HT-29 (cell line): ENCODE data around the gene CIT. TPM values are rescaled to one million over a fixed set of nuclear protein-coding genes. Genes with fewer than 3 reads are reported as not detected.

Source experiments
- DNase-seq: peaks from one replicate; pipeline ENCODE4 v3.0.0-alpha.2; 2015; ENCODE audit warnings: low spot score
- total RNA-seq: library from RNA; depleted of rRNA; stranded (reverse); fragments of >200 nt; shearing (Covaris generic); gene quantifications from 2 replicates; pipeline ENCODE4 v1.2.3, GENCODE V29; 2014

Gene CIT
- total RNA-seq, 1 experiment from 2014 or later: 29.4 TPM

DNA sequence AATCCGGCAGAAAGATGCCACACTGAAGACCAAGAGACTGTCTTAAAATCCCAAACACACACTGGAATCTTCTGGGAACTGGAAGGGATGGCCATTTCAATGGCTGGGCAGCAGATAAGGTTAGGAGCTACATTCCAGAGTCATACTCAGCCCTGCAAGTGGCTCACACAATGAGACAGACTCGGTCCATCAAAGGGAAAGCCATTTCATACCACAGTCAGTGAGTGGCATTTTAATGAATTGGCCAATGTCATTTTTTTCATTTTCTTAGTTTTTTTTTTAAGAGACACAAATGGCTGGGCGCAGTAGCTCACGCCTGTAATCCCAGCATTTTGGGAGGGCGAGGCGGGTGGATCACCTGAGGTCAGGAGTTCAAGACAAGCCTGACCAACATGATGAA is 17.9 kb downstream of the CIT start:
- no peak for DNase-seq

DNA sequence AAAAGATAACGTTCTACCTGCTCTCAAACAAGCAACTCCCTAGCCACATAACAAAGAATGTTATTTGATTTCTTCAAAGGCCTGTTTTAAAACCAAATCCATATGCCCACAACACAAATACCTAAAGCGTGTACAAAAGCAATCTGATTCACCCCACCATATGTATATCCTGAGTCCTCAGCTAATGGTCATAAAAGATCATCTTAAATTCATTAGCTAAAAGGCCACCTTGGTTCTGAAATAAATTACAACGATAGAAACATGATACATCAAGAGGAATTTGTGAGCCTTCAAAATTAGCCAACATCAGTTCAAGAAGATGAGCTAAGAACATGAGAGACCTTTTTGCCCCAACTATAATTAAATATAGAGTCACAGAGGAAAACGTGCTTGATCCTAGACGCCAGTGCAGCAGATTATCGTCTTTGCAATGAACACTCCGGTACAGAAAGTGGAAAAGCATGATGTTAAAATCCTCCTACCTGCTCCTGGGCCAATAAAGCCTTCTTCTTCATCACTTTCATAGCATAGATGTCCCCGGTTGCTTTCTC is 20.0 kb downstream of the CIT start:
- DNase-seq: no peak

DNA sequence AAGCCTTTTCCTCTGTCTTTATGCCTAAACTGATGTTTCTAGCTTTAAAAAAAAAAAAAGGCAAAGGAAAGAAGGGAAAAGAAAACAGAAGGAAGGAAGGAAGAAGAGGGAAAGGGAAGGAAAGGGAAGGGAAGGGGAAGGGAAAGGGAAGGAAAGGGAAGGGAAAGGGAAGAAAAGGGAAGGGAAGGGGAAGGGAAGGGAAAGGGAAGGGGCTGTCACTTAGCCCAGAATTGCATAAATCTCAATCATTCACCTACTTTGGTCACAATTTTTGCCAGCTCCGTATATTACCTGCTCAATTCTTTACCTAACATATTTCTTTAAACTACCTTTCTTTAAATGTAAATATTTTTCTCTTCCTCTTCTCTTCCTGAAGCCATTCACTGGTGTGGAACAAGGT is 26.8 kb downstream of the CIT start:
- no peak for DNase-seq

DNA sequence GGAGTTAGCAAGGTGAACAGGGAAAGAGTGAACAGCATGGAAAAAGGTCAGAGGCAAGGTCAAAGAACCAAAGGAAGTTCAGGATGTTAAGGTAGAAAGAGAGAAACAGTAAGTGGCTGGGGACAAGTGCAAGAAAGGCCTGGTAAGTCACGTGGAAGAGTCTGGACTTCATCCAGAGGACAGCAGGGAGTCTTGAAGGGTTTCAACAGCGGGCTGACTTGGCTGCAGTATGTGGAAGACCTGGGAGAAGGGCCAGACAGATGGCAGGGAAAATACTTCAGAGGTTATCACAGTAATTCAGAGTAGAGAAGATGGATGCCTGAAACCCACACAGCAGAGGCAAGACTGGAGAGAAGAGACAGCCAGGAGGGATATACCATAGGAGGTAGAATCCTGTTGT is 34.0 kb downstream of the CIT start:
- no peak for DNase-seq

DNA sequence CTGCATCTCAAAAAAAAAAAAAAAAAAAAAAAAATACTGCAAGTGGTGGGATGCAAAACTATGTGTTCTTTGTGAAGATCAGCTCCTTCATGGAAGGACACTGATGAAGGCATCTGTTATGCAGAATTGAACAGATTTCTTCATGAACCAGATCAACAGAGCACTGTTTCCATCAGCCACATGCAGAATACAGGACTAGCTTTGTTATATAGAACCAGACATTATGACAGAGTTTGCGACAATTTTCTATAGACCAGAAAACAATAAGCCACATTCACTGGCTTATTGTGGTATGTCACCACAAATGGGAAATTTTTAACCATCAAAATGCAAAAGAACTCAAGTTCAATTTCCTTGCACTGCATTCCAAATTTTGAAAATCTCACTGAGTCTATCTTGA is 34.7 kb downstream of the CIT start:
- DNase-seq: no peak

DNA sequence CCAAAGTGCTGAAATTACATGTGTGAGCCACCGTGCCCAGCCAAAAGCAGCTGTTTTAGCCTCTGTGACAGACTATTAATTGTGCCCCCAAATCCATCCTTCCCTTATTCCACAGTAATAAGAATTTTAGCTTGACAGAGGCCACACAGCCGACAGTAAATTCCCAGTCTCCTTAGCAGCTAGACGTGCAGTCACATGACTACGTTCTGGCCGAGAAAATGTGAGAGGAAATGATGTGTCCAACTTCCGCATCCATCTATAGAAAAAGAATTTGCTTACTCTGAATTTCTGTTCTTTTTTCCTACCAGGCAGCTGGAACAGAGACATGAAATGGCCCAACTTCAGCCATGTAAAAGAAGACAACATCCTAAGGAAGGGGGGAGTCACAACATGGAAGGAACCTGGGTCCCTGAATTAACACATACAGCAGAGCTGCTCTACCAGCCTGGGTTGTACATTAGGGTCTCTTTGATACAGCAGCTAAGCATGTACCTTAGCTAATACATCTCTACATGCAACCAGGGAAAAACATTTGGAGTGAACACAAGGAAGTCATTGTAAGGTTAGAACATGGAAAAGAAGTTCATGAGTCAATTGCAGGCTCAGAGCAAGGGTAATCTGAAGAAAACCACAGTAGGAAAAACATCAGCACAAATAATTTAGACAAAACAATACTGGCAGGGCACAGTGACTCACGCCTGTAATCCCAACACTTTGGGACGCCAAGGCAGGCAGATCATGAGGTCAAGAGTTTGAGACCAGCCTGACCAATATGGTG is 35.5 kb downstream of the CIT start:
- no peak for DNase-seq

DNA sequence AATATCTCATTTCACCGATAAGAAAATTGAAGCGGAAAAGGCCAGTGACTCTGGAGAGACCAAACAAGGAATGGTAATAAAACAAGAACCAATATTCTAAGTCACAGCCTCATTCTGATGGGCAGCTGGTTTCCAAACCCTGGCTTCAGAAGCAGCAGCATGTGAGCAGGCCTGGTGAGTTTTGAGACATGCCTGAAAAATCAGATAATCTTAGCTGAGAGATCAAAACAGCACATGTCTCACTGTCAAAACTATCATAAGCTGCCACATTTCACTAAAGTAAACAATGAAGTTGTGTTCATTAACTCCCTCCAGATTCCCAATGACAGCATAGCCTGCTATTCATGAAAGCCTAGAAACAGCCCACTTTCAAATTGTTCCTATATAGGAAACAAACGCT is 36.5 kb downstream of the CIT start:
- DNase-seq: no peak

DNA sequence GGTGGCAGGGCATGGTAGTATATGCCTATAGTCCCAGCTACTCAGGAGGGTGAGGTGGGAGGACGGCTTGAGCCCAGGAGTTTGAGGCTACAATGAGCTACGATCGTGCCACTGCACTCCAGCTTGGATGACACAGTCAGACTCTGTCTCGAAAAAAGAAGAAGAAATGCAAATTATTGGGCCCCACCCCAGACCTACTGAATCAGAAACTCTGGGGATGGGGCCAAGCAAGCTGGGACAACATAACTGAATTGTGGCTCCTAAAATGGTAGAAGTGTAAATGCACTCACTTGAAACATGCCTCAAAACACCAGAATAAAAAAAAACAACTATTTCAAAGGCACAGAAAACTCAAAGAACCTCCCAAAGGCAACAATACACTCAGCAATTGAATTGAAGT is 37.0 kb downstream of the CIT start:
- no peak for DNase-seq

DNA sequence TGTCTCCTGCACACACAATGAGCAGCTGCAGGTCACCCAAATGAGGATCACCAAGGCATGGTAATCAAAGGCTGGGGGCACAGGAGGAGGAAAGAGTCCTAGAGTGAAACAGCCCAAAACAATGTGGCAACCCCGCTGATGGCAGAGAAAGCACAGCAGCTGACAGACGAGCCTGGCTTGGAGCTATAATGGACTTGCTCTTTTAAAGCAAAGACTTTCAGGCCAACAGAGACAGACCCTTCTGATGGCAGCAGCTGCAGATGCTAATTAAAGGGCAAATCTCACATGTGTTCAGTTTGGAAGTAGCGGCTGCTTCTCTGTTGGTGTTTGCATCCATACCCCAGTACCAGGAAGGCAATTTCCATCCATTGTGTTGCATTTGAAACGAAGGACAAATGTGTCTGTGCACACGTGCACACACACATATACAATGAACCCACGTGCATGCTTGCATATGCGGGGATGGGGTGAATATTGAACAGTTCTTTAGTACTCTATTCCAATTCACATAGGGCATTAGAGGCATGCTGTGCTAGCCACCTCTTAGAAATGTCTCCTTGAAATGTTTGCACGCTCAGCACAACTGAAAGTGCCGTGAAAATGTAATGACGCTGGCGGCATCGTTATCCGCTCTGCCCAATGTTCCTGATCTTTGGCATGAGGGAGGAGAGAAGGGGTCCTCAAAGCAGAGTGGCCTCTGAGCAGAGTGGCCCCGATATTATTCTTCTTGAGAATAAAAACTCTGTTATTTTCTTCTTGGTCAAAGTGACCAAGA is 38.1 kb downstream of the CIT start:
- no peak for DNase-seq

DNA sequence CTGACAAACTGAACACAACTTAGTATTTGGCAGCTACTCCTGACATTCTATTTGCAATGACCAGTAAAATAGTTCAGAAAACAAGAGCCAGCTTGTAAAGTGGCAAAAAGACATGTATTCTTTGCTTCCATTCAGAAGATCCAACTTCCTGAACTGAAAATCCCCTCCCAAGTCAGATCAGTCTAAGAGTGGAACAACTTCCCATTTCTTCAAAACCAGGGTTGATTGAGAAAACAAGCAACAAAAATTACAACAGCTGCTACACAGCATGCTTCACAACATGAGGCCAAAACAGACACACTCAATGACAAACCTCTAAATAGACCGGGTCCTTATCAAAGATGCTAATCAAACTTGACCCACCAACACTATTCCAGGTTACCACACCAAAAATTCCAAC is 40.3 kb downstream of the CIT start:
- DNase-seq: no peak

DNA sequence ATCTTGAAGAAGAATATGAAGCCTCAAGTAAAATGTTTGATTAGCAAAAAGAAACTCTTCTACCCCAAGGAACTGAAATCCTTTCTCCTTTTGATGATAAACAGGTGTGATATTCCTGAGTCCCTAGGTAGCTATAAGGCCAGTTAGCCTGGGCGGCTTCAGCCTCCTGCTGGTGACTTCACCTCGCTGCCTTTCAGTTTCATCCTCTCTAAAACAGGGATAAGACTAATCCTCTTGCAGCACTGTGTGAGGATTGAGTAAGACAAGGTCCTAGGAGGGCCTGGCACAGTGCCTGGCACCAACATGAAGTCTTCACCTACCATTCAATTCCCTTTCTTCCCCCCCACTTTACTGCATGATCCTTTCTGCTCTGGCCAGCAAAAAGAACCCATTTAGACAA is 42.1 kb downstream of the CIT start:
- peak; percentile 21 for DNase-seq

DNA sequence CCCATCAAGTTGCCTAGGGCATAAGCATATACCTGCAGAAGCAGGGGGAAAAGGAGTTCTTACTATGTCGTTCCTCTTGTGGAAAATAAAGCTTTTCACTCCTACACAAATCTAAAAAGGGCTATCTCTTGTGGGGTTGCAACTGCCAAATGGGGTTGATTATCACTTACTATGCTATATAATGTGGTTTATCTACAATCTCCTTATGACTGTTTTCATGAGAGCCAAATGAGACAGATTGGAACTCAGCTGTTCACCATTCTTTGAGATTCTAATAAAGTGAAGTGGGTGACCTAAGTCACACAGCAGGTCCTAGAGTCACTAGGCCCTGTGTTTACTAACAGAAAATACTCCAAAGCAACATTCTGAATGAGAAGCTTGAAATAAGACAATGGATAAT is 47.7 kb downstream of the CIT start:
- no peak for DNase-seq

DNA sequence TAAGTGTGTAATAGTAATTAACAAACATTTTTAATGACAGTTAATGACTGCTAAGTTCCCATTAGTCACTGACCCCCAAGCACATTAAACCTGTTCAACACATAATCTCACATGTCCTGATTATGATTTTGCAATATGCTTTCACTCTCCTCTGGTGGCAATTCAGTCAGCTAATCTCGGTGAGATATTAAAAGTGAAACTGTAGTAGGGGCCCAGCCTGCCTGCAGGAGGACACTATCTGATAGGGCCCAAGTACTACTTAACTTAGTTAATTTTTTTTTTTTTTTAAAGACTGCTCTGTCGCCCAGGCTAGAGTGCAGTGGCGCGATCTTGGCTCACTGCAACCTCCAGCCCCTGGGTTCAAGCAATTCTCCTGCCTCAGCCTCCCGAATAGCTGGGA is 48.8 kb downstream of the CIT start:
- DNase-seq: no peak

DNA sequence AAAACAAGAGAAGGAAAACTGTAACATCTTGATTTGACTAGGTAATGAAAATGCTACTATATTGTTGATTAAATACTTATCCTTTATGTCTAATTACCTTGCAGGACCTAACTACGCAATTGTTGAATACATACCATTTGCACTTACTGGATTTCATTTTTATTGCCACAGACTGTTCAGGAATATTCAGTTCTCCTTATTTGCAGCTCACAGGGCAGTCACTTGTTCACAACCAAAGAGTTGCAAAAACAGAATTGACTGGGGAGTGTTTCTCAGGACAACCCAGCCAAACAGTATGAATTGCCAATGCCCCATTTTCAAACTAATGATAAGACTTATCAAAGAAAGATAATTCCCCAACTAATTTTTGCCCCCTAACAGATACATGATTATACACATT is 49.4 kb downstream of the CIT start:
- no peak for DNase-seq

DNA sequence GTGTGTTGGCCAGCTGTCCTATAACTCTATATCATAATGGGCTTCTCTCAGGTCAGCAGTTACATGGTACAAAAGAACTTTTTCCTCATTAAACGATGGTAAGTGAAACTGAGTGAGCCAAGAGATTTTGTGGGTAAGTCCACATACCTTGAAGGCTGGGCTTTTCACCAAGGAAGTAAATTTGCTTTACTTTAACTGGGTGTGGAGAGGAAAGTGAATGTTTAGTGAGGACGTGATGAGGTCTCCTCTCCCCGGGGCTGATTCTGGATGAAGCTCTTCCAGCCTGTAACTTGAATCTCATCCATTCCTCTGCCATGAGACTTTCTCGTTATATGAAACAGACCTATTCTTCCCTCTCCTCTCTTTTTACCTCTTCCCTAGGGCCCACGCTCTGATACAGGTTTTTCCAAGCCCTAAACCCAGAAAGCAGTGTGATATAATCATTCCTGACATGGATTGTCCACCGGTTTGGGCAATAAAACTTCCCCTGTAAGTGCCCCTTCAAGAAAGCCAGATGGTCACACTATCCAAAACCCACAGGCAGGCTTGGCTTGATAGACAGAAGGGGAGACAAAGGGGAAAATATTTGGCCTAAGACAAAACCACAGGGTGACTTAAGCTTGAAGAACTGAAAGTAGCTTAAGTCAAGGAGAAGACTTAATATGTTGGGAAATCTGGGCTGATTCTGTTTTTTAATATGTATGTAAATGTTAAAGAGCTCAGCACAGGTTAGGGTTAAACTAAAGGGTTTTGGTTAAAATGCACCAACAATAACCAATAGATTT is 50.3 kb downstream of the CIT start:
- DNase-seq: no peak

DNA sequence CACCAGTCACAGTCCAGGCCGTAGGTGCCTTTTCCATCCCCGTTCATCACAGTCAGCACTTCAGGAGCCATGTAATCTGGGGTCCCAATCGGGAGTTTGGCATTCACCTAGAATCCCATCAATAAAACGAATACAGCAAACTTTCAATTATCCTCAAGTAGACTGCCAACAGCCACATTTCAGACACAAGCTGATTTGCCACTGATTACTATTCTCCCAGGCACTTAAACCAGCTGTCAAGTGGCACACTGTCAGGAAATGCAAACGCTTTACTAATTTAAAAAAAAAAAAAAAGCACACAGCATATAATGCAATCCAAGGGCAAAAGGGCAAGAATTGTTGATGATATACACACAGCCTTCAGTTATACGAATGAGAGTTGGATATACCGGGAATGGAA is 51.9 kb downstream of the CIT start:
- no peak for DNase-seq

DNA sequence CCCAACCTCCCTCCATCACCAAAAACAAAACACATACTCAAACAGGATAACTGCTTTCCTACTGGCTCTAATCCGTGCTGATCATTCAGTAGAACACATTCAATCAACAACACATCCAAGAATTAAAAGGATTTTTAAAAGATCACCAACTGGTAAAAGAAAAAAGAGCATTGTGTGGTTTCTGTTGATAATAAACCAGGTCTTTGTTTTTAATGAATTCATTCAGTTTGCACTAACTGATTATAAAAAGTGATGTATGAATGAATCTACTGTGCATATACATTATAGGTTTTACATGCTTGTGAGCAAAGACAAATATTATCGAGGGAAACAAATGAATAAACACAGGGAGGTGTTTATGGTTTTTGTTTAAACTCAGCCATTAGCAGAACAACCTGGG is 55.1 kb downstream of the CIT start:
- no peak for DNase-seq

DNA sequence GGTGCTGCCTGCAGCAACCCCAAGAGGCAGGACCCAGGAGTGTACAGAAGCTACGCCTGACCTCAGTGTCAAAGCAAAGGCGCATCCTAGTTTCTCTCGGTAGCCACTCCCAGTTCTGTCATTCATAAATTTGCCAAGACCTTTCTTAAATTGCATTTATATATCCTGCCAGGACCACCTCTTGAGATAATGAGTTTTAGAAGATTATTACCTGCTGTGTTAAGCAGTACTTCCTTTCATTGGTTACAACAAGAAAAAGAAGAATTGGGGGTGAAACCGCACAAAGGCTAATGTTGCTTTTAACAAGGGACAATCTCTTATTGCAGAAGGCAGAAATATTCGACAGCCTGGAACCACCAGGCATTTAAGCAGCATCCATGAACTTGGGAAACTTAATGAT is 57.8 kb downstream of the CIT start:
- no peak for DNase-seq

DNA sequence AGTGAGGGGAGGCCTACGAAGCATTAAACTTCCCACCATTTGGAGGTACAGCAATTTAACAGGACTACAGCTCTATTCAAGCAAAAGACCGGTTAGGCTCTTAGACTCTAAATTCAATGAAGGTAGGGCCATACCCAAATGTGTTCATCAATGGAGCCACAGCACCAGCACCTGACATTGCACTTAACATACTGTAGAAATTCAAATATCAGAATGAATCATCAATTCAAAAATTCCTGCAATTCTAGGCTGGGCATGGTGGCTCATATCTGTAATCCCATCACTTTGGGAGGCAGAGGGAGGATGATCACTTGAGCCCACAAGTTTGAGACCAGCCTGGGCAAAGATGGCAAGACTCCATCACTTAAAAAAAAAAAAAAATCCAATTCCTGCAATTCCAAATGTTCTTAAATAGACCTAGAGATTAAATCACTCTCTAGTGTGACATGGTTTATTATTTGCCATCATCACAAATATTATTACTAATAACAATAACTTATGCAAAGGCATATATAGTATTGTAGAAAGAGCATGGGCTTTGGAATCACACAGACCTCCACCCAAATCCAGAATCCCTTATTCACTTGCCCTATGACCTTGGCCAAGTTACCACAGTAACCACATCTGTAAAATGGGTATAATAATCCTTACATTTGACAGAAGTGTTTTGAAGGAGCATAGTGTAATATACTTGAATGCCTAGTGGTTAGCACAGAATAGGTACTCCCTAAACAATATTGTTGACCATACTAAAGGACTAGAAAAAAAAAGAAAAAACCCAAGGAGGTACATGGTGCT is 59.4 kb downstream of the CIT start:
- DNase-seq: no peak

DNA sequence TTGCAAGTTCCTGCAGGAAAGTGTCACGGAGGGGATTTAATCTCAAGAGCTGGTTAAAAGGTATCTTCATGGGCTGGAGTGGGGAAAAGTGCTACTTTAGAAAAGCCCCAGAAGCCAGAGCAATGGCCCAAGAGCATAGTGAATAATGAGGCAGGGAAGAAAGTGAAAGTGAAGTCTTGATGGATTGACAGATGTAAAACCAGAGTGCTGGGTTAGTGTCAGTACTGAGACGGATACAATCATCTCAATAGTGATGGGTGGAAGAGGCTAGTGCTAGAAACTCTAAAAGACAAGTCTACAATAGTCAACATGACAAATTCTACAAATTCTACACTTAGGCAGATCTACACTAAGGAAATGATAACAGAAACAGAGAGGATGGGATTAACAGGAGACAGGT is 68.1 kb downstream of the CIT start:
- DNase-seq: no peak

DNA sequence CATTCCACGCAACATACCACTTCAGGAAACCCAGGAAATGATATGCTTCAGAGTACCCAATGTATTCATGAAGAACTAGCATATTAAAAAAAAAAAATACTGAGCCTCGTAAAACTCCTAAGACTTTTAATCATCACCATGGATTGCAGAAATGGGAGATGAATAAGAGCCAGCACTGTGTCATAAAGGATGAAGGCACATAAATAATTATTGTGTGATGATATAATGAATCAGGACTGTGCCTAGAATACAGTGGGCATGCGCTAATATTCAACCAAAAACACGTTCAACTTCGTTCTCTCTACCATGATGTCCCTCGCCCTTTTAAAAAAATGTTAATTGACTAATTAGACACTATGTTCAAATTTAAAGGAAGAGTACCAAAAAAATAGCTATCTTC is 68.7 kb downstream of the CIT start:
- DNase-seq: no peak
